Liver (tissue), 9 donors: ENCODE data around the gene TTC39C. TPM values are rescaled to one million over a fixed set of nuclear protein-coding genes. Genes with fewer than 3 reads are reported as not detected.
A peak's percentile ranks its signal among the peaks of the same experiment; 100 is the strongest.

Experiments
- DNase-seq: peaks from one replicate; pipeline ENCODE4 v3.0.0-alpha.2; 2017; ENCODE audit warnings: low spot score
- H3K27ac ChIP-seq, 2 donors: one replicate each; pipeline ENCODE4 v1.7.0; 2013; ENCODE audit warnings: inconsistent platforms in 2 of 2, low read length in 2 of 2, control low read depth in 1 of 2, low read depth in 1 of 2, mild to moderate bottlenecking in 1 of 2
- H3K27me3 ChIP-seq, 4 donors: one replicate each; pipeline versions ENCODE4 v1.6.1 to v1.7.0; 2013; ENCODE audit warnings: low read length in 3 of 4, inconsistent platforms in 1 of 4, mild to moderate bottlenecking in 1 of 4, moderate library complexity in 1 of 4; ENCODE audit not compliant: control insufficient read depth in 4 of 4, insufficient read depth in 4 of 4
- H3K36me3 ChIP-seq, 4 donors: one replicate each; pipeline versions ENCODE4 v1.6.1 to v1.7.0; 2013; ENCODE audit warnings: low read length in 3 of 4, mild to moderate bottlenecking in 3 of 4, low read depth in 1 of 4, moderate library complexity in 1 of 4; ENCODE audit not compliant: control insufficient read depth in 4 of 4, insufficient read depth in 3 of 4
- H3K4me1 ChIP-seq, 4 donors: one replicate each; pipeline versions ENCODE4 v1.6.1 to v1.7.0; 2013; ENCODE audit warnings: low read length in 3 of 4, mild to moderate bottlenecking in 3 of 4, moderate library complexity in 1 of 4; ENCODE audit not compliant: control insufficient read depth in 4 of 4, insufficient read depth in 4 of 4
- H3K4me3 ChIP-seq, 3 donors: one replicate each; pipeline versions ENCODE4 v1.6.1 to v1.7.0; 2013; ENCODE audit warnings: low read length in 3 of 3, control low read depth in 1 of 3, low read depth in 1 of 3, mild to moderate bottlenecking in 1 of 3
- H3K9ac ChIP-seq, 2 donors: one replicate each; pipeline ENCODE4 v1.7.0; 2013; ENCODE audit warnings: low read length in 2 of 2, mild to moderate bottlenecking in 2 of 2, moderate library complexity in 2 of 2, control low read depth in 1 of 2, low read depth in 1 of 2
- H3K9me3 ChIP-seq, 4 donors: one replicate each; pipeline versions ENCODE4 v1.6.1 to v1.7.0; 2013; ENCODE audit warnings: low read length in 3 of 4; ENCODE audit not compliant: control insufficient read depth in 4 of 4
- EGR1 ChIP-seq, 2 donors: IDR thresholded peaks; 2 replicates each; pipeline ENCODE4 v1.6.1; 2016 to 2018; ENCODE audit warnings: antibody characterized with exemption in 2 of 2, low read depth in 2 of 2
- FOXA1 ChIP-seq: IDR thresholded peaks from 2 replicates; pipeline ENCODE4 v1.6.1; 2016; ENCODE audit warnings: antibody characterized with exemption
- FOXA2 ChIP-seq: IDR thresholded peaks from 2 replicates; pipeline ENCODE4 v1.6.1; 2016; ENCODE audit warnings: antibody characterized with exemption
- GABPA ChIP-seq, 2 donors: IDR thresholded peaks in 1 of 2; conservative IDR thresholded peaks in 1 of 2; 2 replicates each; pipeline ENCODE4 v1.6.1; 2016; ENCODE audit warnings: antibody characterized with exemption in 2 of 2, mild to moderate bottlenecking in 1 of 2, moderate library complexity in 1 of 2
- HNF4G ChIP-seq: IDR thresholded peaks from 2 replicates; pipeline ENCODE4 v1.6.1; 2016; ENCODE audit warnings: antibody characterized with exemption
- JUND ChIP-seq, 2 donors: IDR thresholded peaks; 2 replicates each; pipeline ENCODE4 v1.6.1; 2016; ENCODE audit warnings: antibody characterized with exemption in 2 of 2
- NR2F2 ChIP-seq: IDR thresholded peaks from 2 replicates; pipeline ENCODE4 v1.6.1; 2016; ENCODE audit warnings: antibody characterized with exemption
- SP1 ChIP-seq: IDR thresholded peaks from 2 replicates; pipeline ENCODE4 v1.6.1; 2018; ENCODE audit warnings: antibody characterized with exemption, mild to moderate bottlenecking
- YY1 ChIP-seq: IDR thresholded peaks from 2 replicates; pipeline ENCODE4 v1.6.1; 2016; ENCODE audit warnings: antibody characterized with exemption, mild to moderate bottlenecking
- WGBS: extraction: QIAGEN DNeasy Blood & Tissue Kit; methylation state at CpG from one replicate; pipeline ENCODE4 v1.1.7; 2013; 5-methylcytosine and 5-hydroxymethylcytosine counted together
- polyA plus RNA-seq, 2 donors: library from polyadenylated mRNA; stranded (reverse) in 1 of 2; unstranded in 1 of 2; fragments of 200-250 nt in 1 of 2; fragments of >200 nt in 1 of 2; fragmentation: Nextera tagmentation in 1 of 2; extraction: Ambion mirVana in 1 of 2; gene quantifications; one replicate each; pipeline versions ENCODE4 v1.2.1 to v1.2.3, GENCODE V29; 2013 to 2015
- total RNA-seq, 2 donors: library from RNA; depleted of rRNA; stranded (reverse); fragments of >200 nt; gene quantifications; one replicate each; pipeline ENCODE4 v1.2.3, GENCODE V29; 2014
- TF ChIP-seq, protein P1 (sequence below): IDR thresholded peaks from 2 replicates; pipeline ENCODE4 v1.6.1; 2016; ENCODE audit warnings: antibody characterized with exemption
- TF ChIP-seq, protein P2 (sequence below): IDR thresholded peaks from 2 replicates; pipeline ENCODE4 v1.6.1; 2016; ENCODE audit warnings: antibody characterized with exemption
- TF ChIP-seq, protein P3 (sequence below): IDR thresholded peaks from 2 replicates; pipeline ENCODE4 v1.6.1; 2016; ENCODE audit warnings: antibody characterized with exemption, mild to moderate bottlenecking
- TF ChIP-seq, protein P4 (sequence below): fragments of 150-350 bp; IDR thresholded peaks from 2 replicates; pipeline ENCODE4 v1.5.1; 2017; ENCODE audit warnings: improper control_type of control experiment, low read depth, low read length; ENCODE audit not compliant: missing input control
- donor health status: healthy.
- donor health status: healthy.
- donor health status: healthy.
- donor health status: healthy.
- donor health status: healthy.

The TTC39C gene
- total RNA-seq (10 to 100 TPM; 22.8 to 55.1 TPM), polyA plus RNA-seq (10 to 100 TPM; 35.3 to 41.9 TPM)

DNA sequence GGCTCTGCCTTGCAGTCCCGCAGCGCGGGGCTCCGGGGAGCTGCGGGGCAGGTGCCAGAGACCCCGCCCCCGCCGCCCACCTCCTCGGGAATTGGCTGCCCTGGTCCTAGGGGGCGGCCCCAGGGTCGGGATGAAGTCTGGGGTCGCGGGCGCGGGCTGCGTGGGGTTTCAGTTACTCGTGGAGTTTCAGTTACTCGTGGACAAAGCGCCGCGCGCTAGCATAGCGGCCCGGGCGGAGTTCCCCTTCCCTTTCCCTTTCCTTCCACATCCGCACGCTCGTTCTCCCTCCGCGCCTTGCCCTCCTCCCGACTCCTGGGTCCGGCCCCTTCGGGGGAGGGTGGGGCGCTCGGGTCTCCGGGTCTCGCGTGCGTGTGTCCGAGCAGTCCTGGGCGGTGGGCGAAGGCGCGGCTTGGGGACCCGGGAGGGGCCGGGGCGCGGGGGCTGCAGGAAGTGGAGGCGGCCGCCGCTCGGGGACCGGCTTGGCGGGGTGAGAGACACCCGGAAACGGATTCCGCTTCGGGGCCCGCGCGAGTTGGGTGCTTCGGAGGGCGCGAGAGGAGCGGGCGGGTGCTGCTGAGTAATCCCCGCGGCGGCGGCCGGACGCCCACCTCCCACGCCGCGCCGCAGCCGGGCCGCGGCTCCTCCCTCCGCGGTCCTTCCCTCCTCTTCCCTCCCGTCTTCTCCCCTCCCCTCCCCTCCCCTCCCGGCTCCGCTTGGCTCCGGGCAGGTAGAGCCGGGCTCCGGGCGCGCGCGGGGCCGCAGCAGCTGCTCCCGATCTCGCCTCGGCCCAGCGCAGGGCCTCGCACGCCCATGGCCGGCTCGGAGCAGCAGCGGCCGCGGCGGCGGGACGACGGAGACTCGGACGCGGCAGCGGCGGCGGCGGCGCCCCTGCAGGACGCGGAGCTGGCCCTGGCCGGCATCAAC, at the start of gene TTC39C:
TTC39C (plus strand) TSS at position 693 of the 924 bp plus-strand sequence; CDS start at position 811, 118 bp downstream.
- TF ChIP-seq YY1: no peak
- TF ChIP-seq, protein P1, sequence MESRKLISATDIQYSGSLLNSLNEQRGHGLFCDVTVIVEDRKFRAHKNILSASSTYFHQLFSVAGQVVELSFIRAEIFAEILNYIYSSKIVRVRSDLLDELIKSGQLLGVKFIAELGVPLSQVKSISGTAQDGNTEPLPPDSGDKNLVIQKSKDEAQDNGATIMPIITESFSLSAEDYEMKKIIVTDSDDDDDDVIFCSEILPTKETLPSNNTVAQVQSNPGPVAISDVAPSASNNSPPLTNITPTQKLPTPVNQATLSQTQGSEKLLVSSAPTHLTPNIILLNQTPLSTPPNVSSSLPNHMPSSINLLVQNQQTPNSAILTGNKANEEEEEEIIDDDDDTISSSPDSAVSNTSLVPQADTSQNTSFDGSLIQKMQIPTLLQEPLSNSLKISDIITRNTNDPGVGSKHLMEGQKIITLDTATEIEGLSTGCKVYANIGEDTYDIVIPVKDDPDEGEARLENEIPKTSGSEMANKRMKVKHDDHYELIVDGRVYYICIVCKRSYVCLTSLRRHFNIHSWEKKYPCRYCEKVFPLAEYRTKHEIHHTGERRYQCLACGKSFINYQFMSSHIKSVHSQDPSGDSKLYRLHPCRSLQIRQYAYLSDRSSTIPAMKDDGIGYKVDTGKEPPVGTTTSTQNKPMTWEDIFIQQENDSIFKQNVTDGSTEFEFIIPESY: no peak
- TF ChIP-seq, protein P2, sequence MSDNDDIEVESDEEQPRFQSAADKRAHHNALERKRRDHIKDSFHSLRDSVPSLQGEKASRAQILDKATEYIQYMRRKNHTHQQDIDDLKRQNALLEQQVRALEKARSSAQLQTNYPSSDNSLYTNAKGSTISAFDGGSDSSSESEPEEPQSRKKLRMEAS: no peak
- peak in 1 of 2 donors; percentile 21 for TF ChIP-seq EGR1 (IDR thresholded peaks at IDR 0.05; ENCODE audit: low read depth in 2 of 2)
- H3K4me1 ChIP-seq: peaks cover 11 to 52% (median 31%) of the 10 kb centered on the region in 4 donors
- under 1% methylated on average over 118 of the region's 118 CpGs for WGBS

DNA sequence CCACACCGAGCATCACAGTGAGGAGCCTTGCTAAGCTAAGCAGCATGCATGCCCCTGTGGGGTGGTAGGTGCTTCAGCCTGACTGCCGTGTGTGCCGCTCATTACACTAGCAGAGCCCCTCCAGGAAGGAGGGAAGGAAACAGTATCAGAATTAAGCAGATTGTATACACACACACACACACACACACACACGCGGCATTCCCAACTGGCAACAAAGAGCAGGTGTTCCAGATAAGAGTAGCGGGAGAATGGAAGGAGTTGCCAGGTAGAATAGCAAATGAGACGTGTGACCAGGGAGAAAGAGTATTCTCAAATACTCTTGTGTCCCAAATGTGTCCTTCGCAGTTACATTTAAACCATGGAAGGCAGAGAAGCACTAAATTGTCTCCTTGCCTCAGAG, 47.6 kb upstream of the TTC39C start:
- WGBS: 87% methylated on average over 8 of the region's 8 CpGs
- no peak overlapping the region for H3K27ac ChIP-seq
- H3K9ac ChIP-seq: no peak overlapping the region
- no peaks in the 10 kb centered on the region for H3K27me3 ChIP-seq
- DNase-seq: no peak
- no peaks in the 10 kb centered on the region for H3K36me3 ChIP-seq
- H3K9me3 ChIP-seq: no peaks in the 10 kb centered on the region
- H3K4me1 ChIP-seq: peaks cover 5 to 24% (median 21%) of the 10 kb centered on the region in 4 donors
- no peak for TF ChIP-seq NR2F2
- TF ChIP-seq HNF4G: no peak
- TF ChIP-seq, protein P3, sequence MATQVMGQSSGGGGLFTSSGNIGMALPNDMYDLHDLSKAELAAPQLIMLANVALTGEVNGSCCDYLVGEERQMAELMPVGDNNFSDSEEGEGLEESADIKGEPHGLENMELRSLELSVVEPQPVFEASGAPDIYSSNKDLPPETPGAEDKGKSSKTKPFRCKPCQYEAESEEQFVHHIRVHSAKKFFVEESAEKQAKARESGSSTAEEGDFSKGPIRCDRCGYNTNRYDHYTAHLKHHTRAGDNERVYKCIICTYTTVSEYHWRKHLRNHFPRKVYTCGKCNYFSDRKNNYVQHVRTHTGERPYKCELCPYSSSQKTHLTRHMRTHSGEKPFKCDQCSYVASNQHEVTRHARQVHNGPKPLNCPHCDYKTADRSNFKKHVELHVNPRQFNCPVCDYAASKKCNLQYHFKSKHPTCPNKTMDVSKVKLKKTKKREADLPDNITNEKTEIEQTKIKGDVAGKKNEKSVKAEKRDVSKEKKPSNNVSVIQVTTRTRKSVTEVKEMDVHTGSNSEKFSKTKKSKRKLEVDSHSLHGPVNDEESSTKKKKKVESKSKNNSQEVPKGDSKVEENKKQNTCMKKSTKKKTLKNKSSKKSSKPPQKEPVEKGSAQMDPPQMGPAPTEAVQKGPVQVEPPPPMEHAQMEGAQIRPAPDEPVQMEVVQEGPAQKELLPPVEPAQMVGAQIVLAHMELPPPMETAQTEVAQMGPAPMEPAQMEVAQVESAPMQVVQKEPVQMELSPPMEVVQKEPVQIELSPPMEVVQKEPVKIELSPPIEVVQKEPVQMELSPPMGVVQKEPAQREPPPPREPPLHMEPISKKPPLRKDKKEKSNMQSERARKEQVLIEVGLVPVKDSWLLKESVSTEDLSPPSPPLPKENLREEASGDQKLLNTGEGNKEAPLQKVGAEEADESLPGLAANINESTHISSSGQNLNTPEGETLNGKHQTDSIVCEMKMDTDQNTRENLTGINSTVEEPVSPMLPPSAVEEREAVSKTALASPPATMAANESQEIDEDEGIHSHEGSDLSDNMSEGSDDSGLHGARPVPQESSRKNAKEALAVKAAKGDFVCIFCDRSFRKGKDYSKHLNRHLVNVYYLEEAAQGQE: no peak
- TF ChIP-seq SP1: no peak
- no peak for TF ChIP-seq FOXA2
- TF ChIP-seq FOXA1: no peak
- TF ChIP-seq, protein P4, sequence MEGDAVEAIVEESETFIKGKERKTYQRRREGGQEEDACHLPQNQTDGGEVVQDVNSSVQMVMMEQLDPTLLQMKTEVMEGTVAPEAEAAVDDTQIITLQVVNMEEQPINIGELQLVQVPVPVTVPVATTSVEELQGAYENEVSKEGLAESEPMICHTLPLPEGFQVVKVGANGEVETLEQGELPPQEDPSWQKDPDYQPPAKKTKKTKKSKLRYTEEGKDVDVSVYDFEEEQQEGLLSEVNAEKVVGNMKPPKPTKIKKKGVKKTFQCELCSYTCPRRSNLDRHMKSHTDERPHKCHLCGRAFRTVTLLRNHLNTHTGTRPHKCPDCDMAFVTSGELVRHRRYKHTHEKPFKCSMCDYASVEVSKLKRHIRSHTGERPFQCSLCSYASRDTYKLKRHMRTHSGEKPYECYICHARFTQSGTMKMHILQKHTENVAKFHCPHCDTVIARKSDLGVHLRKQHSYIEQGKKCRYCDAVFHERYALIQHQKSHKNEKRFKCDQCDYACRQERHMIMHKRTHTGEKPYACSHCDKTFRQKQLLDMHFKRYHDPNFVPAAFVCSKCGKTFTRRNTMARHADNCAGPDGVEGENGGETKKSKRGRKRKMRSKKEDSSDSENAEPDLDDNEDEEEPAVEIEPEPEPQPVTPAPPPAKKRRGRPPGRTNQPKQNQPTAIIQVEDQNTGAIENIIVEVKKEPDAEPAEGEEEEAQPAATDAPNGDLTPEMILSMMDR: no peak
- no peak for TF ChIP-seq JUND (IDR thresholded peaks at IDR 0.05)
- no peak for TF ChIP-seq GABPA (IDR thresholded peaks at IDR 0.05 in 1 of 2, conservative IDR thresholded peaks at IDR 0.05 in 1 of 2)
- no peak overlapping the region for H3K4me3 ChIP-seq

More for the DNA sequence above, at the start of gene TTC39C:
- peak; percentile 56 for DNase-seq
- no peaks in the 10 kb centered on the region for H3K27me3 ChIP-seq
- peak within 1 kb of the TSS; percentile 71 to 78 for H3K9ac ChIP-seq
- no peaks in the 10 kb centered on the region for H3K9me3 ChIP-seq
- peak within 1 kb of the TSS; percentile 95 to 96 for H3K27ac ChIP-seq
- H3K36me3 ChIP-seq: no peaks in the 10 kb centered on the region
- H3K4me3 ChIP-seq: peak within 1 kb of the TSS; percentile 67 to 92 (median 90)
